ENCODE measurements around the gene ZNF892. TPM values are rescaled to one million over a fixed set of nuclear protein-coding genes. Genes with fewer than 3 reads are reported as not detected.

Gene ZNF892
- total and polyA plus RNA-seq, 5 donors from 2014 or later = 0.11 to 2.0 (median 0.74) TPM

Other genes starting within 250 kb of the ZNF892 start
- gene MAL, start 181.8 kb upstream of the ZNF892 start, total RNA-seq = 130 TPM
- 100 to 1,000 TPM; 173 to 263 (median 213) TPM for gene MAL, start 181.8 kb upstream of the ZNF892 start, polyA plus RNA-seq
- 31.2 TPM for gene MRPS5, start 85.7 kb upstream of the ZNF892 start, total RNA-seq
- gene MRPS5, start 85.7 kb upstream of the ZNF892 start, polyA plus RNA-seq = 10 to 100 TPM; 36.6 to 46.4 (median 43.0) TPM
- gene ZNF514, start 47.7 kb upstream of the ZNF892 start, total RNA-seq = 11.4 TPM
- gene ZNF514, start 47.7 kb upstream of the ZNF892 start, polyA plus RNA-seq = 10 to 100 TPM in 3 of 4 donors, 1 to 10 TPM in 1; 8.9 to 12.9 (median 11.7) TPM
- gene ZNF2, start 41.7 kb upstream of the ZNF892 start, total RNA-seq = 1.8 TPM
- 1 to 10 TPM; 2.4 to 4.6 (median 3.6) TPM for gene ZNF2, start 41.7 kb upstream of the ZNF892 start, polyA plus RNA-seq
- gene PROM2, start 66.9 kb downstream of the ZNF892 start, total RNA-seq = 0.47 TPM
- not detected for gene PROM2, start 66.9 kb downstream of the ZNF892 start, polyA plus RNA-seq
- not detected for gene KCNIP3, start 89.8 kb downstream of the ZNF892 start, total RNA-seq
- not detected for gene KCNIP3, start 89.8 kb downstream of the ZNF892 start, polyA plus RNA-seq
- gene FAHD2A, start 195.2 kb downstream of the ZNF892 start, total RNA-seq = 24.1 TPM
- 10 to 100 TPM in 3 of 4 donors, 1 to 10 TPM in 1; 9.1 to 23.6 (median 15.0) TPM for gene FAHD2A, start 195.2 kb downstream of the ZNF892 start, polyA plus RNA-seq

Measured in CD4-positive, CD25-positive, alpha-beta regulatory T cell (primary cell).